SK-N-SH treated with all-trans-retinoic acid at 6 μM for 48 hours (cell line): ENCODE data around the gene MYCBP2.
"Not testable (repeated sequence)": the region's sequence is repeated elsewhere in the genome, so short reads cannot be mapped to it uniquely, and the experiment has no call there.

ENCODE experiments used
- ARNTL ChIP-seq: fragments of 450-650 bp; formaldehyde crosslinking; IDR thresholded peaks from 2 replicates; pipeline ENCODE4 v1.5.0; 2020; ENCODE audit warnings: low read depth, mild to moderate bottlenecking, moderate library complexity, borderline replicate concordance
- ESRRG ChIP-seq: fragments of 250-450 bp; sonication (Bioruptor Pico); IDR thresholded peaks from 2 replicates; pipeline ENCODE4 v1.6.1; 2021; ENCODE audit warnings: mild to moderate bottlenecking
- SNAI2 ChIP-seq: fragments of 250-450 bp; sonication (Bioruptor Pico); IDR thresholded peaks from 2 replicates; pipeline ENCODE4 v1.5.0; 2020; ENCODE audit warnings: mild to moderate bottlenecking, moderate library complexity
- ZFP30 ChIP-seq: fragments of 450-650 bp; formaldehyde crosslinking; IDR thresholded peaks from 2 replicates; pipeline ENCODE4 v1.5.0; 2022; ENCODE audit warnings: mild to moderate bottlenecking, moderate library complexity
- ZNF8 ChIP-seq: fragments of 450-650 bp; formaldehyde crosslinking; IDR thresholded peaks from 2 replicates; pipeline ENCODE4 v1.5.0; 2020; ENCODE audit warnings: mild to moderate bottlenecking, moderate library complexity
- TF ChIP-seq, protein P1 (sequence below): fragments of 250-450 bp; sonication (Bioruptor Pico); IDR thresholded peaks from 2 replicates; pipeline ENCODE4 v1.5.0; 2020; ENCODE audit warnings: mild to moderate bottlenecking, moderate library complexity
- TF ChIP-seq, protein P2 (sequence below): fragments of 250-450 bp; sonication (Bioruptor Pico); IDR thresholded peaks from 2 replicates; pipeline ENCODE4 v1.5.1; 2021; ENCODE audit warnings: mild to moderate bottlenecking, moderate library complexity
- TF ChIP-seq, protein P3 (sequence below): fragments of 250-450 bp; sonication (Bioruptor Pico); IDR thresholded peaks from 2 replicates; pipeline ENCODE4 v1.8.0; 2020; ENCODE audit warnings: mild to moderate bottlenecking, moderate library complexity, borderline replicate concordance
- TF ChIP-seq, protein P4 (sequence below): fragments of 250-450 bp; sonication (Bioruptor Pico); IDR thresholded peaks from 2 replicates; pipeline ENCODE4 v1.5.1; 2020; ENCODE audit warnings: low read depth, mild to moderate bottlenecking, moderate library complexity

DNA sequence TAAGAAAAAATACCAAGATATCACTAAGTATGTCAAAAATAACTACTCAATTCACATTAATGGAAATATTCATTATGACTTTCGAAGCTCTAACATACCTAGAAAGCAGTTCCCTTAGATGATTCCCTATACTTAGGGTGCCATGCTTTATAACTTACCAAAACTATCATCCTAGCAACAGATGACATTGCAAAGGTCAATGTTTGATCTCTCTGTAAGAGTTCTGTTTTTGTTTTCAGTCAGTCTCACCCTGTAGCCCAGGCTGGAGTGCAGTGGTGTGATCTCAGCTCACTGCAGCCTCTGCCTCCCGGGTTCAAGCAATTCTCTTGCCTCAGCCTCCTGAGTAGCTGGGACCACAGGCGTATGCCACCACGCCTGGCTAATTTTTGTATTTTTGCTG is 318.6 kb downstream of the MYCBP2 start:
- not testable (repeated sequence) for TF ChIP-seq ZNF8, ZFP30, ARNTL, SNAI2, ESRRG (CRISPR knock-in tag)
- TF ChIP-seq, protein P1, sequence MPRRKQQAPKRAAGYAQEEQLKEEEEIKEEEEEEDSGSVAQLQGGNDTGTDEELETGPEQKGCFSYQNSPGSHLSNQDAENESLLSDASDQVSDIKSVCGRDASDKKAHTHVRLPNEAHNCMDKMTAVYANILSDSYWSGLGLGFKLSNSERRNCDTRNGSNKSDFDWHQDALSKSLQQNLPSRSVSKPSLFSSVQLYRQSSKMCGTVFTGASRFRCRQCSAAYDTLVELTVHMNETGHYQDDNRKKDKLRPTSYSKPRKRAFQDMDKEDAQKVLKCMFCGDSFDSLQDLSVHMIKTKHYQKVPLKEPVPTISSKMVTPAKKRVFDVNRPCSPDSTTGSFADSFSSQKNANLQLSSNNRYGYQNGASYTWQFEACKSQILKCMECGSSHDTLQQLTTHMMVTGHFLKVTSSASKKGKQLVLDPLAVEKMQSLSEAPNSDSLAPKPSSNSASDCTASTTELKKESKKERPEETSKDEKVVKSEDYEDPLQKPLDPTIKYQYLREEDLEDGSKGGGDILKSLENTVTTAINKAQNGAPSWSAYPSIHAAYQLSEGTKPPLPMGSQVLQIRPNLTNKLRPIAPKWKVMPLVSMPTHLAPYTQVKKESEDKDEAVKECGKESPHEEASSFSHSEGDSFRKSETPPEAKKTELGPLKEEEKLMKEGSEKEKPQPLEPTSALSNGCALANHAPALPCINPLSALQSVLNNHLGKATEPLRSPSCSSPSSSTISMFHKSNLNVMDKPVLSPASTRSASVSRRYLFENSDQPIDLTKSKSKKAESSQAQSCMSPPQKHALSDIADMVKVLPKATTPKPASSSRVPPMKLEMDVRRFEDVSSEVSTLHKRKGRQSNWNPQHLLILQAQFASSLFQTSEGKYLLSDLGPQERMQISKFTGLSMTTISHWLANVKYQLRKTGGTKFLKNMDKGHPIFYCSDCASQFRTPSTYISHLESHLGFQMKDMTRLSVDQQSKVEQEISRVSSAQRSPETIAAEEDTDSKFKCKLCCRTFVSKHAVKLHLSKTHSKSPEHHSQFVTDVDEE, result not testable (repeated sequence)
- TF ChIP-seq, protein P2, sequence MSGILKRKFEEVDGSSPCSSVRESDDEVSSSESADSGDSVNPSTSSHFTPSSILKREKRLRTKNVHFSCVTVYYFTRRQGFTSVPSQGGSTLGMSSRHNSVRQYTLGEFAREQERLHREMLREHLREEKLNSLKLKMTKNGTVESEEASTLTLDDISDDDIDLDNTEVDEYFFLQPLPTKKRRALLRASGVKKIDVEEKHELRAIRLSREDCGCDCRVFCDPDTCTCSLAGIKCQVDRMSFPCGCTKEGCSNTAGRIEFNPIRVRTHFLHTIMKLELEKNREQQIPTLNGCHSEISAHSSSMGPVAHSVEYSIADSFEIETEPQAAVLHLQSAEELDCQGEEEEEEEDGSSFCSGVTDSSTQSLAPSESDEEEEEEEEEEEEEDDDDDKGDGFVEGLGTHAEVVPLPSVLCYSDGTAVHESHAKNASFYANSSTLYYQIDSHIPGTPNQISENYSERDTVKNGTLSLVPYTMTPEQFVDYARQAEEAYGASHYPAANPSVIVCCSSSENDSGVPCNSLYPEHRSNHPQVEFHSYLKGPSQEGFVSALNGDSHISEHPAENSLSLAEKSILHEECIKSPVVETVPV (CRISPR knock-in tag), result not testable (repeated sequence)
- TF ChIP-seq, protein P3, sequence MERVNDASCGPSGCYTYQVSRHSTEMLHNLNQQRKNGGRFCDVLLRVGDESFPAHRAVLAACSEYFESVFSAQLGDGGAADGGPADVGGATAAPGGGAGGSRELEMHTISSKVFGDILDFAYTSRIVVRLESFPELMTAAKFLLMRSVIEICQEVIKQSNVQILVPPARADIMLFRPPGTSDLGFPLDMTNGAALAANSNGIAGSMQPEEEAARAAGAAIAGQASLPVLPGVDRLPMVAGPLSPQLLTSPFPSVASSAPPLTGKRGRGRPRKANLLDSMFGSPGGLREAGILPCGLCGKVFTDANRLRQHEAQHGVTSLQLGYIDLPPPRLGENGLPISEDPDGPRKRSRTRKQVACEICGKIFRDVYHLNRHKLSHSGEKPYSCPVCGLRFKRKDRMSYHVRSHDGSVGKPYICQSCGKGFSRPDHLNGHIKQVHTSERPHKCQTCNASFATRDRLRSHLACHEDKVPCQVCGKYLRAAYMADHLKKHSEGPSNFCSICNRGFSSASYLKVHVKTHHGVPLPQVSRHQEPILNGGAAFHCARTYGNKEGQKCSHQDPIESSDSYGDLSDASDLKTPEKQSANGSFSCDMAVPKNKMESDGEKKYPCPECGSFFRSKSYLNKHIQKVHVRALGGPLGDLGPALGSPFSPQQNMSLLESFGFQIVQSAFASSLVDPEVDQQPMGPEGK (CRISPR knock-in tag), result not testable (repeated sequence)
- TF ChIP-seq, protein P4, sequence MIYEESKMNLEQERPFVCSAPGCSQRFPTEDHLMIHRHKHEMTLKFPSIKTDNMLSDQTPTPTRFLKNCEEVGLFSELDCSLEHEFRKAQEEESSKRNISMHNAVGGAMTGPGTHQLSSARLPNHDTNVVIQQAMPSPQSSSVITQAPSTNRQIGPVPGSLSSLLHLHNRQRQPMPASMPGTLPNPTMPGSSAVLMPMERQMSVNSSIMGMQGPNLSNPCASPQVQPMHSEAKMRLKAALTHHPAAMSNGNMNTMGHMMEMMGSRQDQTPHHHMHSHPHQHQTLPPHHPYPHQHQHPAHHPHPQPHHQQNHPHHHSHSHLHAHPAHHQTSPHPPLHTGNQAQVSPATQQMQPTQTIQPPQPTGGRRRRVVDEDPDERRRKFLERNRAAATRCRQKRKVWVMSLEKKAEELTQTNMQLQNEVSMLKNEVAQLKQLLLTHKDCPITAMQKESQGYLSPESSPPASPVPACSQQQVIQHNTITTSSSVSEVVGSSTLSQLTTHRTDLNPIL (CRISPR knock-in tag), result not testable (repeated sequence)
